Activated CD8-positive, alpha-beta memory T cell treated with anti-CD3 and anti-CD28 coated beads for 24 hours (primary cell): ENCODE data around the gene ACD.

Experiments used
- DNase-seq: peaks from one replicate; pipeline ENCODE4 v3.0.0-alpha.2; 2020

Gene ACD

DNA sequence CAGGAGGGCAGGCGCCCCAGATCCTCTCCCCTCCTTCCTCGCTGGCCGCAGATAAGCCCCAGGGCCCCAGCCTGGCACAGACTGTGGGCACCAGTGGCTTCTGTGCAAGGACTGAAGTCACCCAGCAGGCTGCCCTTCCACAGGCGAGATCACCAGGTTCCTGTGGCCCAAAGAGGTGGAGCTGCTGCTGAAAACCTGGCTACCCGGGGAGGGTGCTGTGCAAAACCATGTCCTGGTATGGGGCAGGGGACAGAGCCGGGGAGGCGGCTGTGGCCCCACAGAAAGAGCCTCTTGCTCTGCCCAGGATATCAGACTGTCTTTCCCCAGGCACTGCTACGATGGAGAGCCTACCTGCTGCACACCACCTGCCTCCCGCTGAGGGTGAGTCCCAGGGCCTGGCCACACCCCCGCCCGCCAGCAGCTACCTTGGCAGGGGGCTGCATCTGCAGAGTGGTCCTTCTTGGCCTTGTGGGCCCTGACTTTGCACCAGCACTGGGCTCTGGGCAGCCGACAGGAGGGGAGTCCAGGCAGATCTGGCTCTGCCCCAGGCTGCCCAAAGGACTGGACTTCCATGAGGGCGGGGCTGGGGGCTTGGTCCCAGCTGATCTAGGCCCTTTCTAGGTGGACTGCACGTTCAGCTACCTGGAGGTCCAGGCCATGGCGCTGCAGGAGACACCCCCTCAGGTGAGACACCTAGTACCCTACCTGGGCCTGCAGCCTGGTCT, 14.5 kb downstream of the ACD start:
- peak; percentile 59 for DNase-seq

DNA sequence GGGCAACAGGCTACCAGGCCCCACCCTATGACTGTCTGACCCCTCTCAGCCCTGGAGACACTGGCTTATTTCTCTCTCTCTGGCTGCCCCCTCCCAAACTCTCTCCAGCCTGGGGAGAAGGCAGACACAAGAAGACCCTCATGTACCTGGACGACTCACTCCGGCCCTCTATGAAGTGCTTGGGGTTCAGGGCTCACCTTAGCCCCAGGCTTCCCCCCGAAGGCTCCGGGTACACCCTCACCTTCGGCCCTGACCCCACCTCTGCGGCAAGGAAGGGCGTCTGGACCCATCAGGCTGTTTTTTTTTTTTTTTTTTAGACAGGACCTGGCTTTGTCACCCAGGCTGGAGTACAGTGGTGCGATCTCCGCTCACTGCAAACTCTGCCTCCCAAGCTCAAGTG, 16.0 kb downstream of the ACD start:
- DNase-seq: no peak

DNA sequence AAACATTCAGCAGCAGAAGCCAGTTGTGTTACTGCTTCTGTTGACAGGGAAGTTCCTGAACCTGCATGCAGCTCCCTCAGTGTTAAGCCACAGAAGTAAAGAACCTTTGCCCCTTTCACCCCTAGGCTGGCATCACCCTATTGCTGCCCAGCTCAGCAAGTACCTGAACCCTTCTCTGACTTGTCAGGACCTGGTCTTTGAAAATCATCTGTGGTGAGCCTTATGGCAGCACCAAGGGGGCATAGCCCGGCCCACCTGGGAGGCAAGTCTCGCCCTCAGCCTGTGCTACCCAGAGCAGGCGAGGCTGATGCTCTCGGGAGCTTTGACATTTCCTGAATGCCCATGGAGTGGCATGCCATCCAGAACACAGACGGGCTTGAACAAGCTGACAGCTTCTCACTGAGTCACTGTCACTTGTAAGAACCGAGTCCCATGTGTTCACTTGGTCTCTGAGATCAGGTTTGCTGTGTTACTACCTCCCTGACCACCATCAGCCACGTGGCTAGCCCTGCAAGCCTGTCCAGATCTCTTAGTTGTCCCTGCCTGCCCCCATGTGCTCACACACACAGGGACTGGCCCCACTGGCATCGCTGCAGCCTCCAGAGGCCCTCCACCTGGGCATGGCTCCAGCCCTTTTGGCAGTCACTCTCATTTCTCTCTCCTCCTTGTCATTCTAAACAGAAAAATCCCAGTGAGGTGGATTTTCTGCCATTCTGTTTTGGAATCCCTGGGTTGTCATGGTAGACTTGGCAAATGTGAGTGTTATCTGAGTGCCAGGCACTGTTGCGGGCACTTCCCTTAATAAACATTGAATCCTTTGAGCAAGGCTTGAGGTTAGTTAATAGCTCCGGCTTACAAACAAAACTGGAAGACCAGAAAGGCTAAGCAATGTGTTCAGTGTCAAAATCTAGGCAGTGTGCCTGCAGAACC, 18.0 kb downstream of the ACD start:
- DNase-seq: peak; percentile 54

DNA sequence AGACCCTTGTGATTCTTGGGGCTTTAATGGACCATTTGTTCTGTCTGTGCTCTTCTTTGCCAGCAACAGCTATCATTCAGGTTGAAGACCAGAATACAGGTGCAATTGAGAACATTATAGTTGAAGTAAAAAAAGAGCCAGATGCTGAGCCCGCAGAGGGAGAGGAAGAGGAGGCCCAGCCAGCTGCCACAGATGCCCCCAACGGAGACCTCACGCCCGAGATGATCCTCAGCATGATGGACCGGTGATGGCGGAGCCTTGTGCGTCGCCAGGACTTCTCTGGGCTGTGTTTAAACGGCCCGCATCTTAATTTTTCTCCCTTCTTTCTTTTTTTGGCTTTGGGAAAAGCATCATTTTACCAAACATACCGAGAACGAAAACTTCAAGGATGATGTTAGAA, 22.4 kb downstream of the ACD start:
- no peak for DNase-seq

DNA sequence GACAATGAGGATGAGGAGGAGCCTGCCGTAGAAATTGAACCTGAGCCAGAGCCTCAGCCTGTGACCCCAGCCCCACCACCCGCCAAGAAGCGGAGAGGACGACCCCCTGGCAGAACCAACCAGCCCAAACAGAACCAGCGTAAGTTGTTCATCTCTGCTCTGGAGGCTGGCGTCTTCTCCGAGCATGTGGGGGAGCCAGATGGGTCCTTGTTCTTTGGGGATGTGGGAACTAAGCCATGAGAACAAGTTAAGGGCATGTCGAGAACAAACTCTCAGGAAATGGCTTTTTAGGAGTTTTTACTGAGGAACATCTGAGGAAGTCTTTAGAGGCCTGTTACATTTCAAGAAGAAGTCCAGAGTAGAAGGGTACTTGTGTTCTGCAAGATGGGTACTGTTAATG, 23.3 kb downstream of the ACD start:
- no peak for DNase-seq

DNA sequence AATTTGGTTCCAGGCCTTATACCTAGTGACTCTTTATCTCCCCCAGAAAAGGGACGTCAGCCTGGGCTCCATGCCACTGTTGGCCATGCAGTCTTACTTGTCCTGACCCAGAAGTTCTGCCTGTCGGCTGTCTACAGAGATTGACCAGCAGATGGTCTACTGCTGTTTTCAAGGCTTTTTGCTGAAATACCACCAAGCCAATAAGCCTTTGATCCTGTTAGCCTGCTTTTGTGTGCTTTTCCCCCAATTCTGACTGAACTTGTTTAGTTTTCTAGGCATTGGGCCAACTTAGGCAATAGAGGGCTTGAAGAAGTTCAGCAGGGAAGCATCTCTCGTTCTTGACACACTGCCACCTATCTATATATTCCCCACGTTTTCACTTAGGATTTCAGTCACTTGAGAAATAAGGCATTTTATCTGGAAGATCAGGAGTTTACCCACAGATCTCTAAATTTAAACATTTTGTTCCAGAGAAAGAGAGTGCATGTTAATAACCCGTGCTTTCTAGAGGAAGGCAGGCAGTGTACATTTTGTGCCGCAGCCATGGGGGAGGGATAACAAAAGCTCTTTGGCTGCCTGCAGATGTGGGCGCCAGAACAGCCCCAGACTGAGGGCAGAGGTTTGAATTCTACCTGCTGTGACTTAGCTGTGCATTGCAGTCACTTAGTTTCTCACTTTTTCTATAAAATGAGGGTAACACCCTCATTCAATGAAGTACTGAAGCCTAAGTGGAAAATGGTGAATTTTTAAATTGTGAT, 27.5 kb downstream of the ACD start:
- no peak for DNase-seq

DNA sequence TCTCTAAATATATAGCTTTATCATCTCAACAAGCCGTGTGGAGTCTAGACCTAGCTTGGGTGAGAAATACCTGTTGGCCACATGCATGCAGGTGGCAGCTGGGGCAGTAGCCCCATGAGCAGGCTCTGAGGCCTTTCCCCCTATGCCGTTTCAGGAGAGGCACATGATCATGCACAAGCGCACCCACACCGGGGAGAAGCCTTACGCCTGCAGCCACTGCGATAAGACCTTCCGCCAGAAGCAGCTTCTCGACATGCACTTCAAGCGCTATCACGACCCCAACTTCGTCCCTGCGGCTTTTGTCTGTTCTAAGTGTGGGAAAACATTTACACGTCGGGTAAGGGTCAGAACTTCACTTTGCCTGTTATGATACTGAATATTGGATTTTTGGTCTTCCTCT, 31.8 kb downstream of the ACD start:
- no peak for DNase-seq

DNA sequence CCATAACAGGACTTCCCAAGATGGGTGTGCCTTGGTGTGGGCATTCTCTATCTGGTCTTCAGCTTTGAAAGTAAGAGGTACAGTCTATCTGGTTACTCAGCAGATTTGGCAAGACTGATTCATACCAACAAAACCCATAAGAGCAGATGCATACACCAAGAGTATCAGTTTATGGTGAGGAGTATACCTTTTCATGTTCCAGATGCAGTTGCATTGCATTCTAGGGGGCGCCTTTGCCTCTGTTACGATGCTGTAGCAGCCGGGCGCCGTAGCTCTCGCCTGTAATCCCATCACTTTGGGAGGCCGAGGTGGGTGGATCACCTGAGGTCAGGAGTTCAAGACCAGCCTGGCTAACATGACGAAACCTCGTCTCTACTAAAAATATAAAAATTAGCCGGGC, 46.3 kb downstream of the ACD start:
- DNase-seq: no peak

DNA sequence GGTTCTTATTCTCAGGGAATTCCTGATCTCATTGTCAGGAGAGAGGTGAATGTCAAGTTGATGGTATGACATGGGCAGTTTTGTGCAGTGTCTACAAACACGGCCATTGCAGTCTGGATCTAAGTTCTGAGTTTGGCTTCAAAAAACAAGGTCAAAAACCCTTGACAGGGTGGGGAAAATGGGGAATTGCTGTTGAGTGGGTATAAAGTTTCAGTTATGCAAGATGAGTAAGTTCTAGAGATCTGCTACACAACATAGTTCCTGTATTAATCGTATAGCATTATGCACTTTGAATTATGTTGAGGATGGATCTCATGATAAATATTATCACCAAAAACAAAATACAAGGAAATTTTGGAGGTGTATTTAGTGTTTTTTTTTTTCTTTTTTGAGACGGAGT, 51.7 kb downstream of the ACD start:
- DNase-seq: no peak
